ENCODE measurements around the gene GCLM.
A peak's percentile ranks its signal among the peaks of the same experiment; 100 is the strongest.
"Not testable (repeated sequence)": the region's sequence is repeated elsewhere in the genome, so short reads cannot be mapped to it uniquely, and the experiment has no call there.

Gene GCLM

DNA sequence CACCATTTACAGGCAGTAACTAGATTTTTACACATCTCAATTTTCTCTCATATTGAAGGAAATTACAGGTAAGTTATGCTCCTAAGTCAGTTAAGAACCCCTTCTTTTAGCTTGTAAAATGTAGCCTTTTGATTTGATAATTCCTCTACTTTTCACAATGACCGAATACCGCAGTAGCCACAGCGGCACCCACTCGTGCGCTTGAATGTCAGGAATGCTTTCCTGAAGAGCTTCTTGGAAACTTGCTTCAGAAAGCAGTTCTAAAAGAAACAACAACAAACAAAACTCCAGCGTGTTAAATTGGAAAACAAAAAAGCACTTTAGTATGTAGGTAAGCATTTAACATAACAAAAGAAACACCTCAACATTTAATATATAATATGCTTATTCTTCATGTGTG lies 20.3 kb downstream of the GCLM start:
- no peak for DNase-seq

DNA sequence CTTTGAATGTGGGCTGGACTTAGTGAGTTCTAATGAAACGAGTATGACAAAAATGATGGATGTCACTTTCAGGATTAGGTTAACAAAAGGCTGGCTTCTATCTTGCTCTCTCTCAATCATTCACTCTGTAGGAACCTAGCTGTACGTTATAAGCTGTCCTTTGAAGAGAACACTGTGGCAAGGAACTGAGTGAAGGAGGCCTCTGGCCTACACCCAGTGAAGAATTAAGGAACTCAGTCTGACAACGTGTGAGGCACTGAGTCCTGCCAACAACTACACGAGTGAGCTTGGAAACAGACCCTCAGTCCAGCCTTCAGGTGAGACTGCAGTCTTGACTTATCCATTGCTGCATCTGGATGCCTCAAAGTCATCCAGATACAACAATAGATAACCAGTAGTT lies 27.0 kb downstream of the GCLM start:
- DNase-seq = no peak

GRCh38 chr1:93880731-93881130 lies 28.5 kb downstream of the GCLM start:
- DNase-seq = no peak

- peak; percentile 87 for DNase-seq
Measured at GRCh38 chr1:93878889-93879586, 30.2 kb downstream of the GCLM start, which contains the start of gene DNTTIP2. TSS of gene DNTTIP2 (minus strand) at chr1:93879206. CDS start at chr1:93879148, 58 bp downstream.

- peak; percentile 37 for DNase-seq
Measured at GRCh38 chr1:93878501-93878888, 30.7 kb downstream of the GCLM start.

GRCh38 chr1:93877529-93877928 lies 31.7 kb downstream of the GCLM start:
- no peak for DNase-seq

DNA sequence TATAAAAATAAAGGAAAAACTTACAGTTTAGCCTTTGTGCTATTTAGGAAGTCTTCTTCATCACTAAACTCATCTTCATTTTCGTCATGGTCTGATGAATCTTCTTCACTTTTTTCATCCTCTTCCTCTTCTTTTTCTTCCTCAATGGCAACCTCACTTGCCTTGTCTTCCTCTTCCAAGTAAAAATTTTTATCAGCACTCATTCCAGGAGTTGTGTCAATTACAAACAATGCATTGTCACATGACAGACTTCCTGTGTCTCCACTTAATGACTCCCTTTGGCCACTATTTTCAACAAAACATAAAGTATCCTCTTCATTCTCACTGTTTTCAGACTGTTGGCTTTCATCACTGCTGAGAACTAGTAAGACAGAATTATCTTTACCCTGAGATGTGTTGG lies 33.0 kb downstream of the GCLM start:
- DNase-seq = no peak

DNA sequence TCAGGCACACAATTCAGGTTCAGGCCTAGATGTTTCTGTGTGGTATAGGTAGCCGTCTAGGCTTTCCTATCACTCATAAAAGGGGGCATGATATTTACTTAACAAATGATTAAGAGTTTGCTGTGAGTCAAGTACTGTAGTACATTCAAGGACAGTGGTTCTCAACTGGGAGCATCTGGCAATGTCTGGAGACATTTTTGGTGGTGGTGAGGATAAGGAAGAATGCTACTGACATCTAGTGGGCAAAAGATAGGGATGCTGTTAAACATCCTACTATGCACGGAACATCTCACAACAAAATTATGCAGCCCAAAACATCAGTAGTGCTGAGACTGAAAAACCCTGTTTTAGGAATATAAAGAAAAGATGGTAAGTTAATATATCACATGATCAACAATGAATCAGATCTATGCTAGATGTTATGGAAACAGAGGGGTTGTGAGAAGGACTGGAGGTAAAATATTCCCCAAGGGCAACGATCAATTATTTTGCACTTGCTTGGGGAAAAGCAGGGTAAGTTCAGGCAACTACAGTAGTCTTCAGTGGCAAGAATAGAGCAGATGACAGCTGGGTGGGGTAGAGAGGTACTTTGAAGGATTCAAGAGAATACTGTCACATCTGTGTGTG lies 35.1 kb downstream of the GCLM start:
- no peak for DNase-seq

DNA sequence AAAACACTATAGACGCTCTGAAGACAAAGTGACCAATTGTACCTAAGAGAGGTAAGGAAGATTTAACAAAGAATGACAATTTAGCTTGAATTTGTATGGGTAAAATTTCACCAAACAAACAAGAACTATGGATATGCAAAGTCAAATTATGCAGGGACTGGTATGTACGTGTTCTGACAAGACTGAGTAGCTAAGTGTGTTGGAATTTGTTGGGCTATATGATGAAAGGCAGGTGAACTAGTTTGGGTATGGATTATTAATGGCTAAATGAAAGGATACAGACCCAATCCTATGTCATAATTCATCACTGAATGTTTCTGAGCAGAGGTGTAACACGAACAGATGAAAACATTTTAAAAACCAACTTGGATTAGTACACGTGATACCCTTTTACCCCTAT lies 37.9 kb downstream of the GCLM start:
- no peak for DNase-seq

- DNase-seq = no peak
Measured at GRCh38 chr1:93869653-93870052, 39.6 kb downstream of the GCLM start.

GRCh38 chr1:93868492-93868891 lies 40.7 kb downstream of the GCLM start:
- not testable (repeated sequence) for DNase-seq

DNA sequence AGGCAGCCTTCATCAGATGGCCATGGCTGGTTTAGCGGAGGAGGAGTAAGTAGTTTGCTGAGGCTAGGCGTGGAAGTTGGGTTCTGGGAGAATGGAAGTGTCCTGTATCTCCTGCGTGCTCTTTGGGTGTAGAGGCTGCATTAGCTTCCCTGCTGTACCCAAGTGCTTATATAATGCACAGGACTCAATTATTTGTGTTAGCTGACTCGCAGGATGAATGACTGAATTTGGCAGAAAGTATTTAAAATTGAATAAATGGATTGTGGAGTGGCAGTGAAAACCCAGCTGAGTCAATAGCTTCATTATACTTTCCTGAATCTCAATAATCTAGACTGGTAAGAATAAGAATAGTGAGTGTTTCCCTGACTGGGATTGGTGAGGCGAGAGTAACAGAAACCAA lies 44.0 kb downstream of the GCLM start:
- no peak for DNase-seq

DNA sequence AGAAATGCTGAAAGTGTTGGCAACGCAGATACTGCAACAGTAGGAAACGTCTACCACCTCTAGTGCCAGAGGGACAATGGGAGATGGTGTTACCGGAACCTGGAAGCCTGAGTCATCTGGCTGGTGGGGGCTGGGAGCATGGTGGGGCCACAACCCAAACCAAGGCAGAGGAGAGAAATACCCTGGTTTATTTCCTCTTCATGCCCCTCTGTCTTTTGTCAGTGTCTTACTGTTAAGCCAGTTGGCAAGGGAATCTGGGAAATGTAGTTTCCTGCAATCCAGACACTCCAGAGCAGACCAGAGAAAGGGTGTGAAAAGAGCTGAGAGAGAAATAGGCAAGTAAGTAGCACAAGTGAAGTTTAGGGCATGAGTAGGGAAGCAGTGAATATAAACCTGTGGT lies 45.1 kb downstream of the GCLM start:
- no peak for DNase-seq

DNA sequence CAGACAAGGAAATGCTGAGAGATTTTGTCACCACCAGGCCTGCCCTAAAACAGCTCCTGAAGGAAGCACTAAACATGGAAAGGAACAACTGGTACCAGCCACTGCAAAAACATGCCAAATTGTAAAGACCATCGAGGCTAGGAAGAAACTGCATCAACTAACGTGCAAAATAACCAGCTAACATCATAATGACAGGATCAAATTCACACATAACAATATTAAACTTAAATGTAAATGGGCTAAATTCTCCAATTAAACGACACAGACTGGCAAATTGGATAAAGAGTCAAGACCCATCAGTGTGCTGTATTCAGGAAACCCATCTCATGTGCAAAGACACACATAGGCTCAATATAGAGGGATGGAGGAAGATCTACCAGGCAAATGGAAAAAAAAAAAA lies 51.6 kb downstream of the GCLM start:
- DNase-seq = not testable (repeated sequence)

DNA sequence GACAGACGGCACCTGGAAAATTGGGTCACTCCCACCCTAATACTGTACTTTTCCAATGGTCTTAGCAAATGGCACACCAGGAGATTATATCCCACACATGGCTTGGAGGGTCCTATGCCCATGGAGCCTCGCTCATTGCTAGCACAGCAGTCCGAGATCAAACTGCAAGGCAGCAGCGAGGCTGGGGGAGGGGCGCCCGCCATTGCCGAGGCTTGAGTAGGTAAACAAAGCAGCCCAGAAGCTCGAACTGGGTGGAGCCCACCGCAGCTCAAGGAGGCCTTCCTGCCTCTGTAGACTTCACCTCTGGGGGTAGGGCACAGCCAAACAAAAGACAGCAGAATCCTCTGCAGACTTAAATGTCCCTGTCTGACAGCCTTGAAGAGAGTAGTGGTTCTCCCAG lies 53.2 kb downstream of the GCLM start:
- DNase-seq = not testable (repeated sequence)

DNA sequence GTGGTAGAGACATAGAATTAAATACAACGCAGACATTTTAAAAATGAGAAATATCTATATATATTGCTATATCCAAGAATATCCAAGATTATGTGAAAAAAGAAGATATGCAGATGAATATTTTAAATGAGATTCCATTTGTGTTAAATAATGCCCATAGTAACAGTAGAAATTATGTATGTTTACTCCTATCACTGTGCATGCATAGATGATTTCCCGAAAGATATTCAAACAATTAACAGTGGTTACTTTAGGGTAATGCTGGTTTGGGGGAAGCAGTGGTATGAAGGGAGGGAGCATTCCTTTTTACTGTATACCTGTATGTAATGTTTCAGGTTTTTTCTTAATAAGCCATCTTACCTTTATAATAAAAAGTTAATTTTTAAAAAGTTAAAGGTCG lies 55.3 kb downstream of the GCLM start:
- DNase-seq = no peak

GRCh38 chr1:93851878-93852277 lies 57.4 kb downstream of the GCLM start:
- DNase-seq = no peak

DNA sequence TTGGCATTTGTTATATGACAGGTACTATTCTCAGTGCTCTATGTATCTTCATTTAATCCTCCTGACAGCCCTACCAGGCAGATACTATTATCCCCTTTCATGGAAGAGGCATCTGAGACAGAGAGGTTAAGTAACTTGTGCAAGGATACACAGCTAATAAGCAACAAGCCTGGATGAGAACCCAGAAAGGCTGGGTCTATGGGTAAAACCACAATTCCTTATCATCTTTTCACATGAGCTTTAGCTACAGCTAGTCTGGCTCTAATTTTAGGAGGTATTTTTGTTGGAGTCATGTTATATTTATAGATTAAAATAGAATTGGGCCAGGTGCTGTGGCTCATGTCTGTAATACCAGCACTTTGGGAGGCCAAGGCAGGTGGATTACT lies 57.9 kb downstream of the GCLM start:
- no peak for DNase-seq

GRCh38 chr1:93850687-93851326 lies 58.4 kb downstream of the GCLM start:
- peak; percentile 61 for DNase-seq

GRCh38 chr1:93848350-93848883 lies 60.8 kb downstream of the GCLM start:
- DNase-seq = no peak

GRCh38 chr1:93847811-93848288 lies 61.4 kb downstream of the GCLM start:
- peak; percentile 71 for DNase-seq

- DNase-seq = peak; percentile 85
Measured at GRCh38 chr1:93846992-93847810, 62.0 kb downstream of the GCLM start.
